ENCODE data around the gene KLRG1. TPM values are rescaled to one million over a fixed set of nuclear protein-coding genes. Genes with fewer than 3 reads are reported as not detected.

KLRG1 gene
- total and polyA plus RNA-seq, 3 donors from 2014 or later: 2.4 to 4.6 (median 3.5) TPM

GRCh38 chr12:8947737-8948136, 41.6 kb upstream of the KLRG1 start:
- intact Hi-C loops (cut with DNase I; ENCODE audit: low total_unique reads): no loop called here

GRCh38 chr12:8948701-8949341, 40.5 kb upstream of the KLRG1 start:
- Histone ChIP-seq H3K4me1 (no peaks in the 10 kb centered on the region), H3K27ac (peak overlapping the region; percentile 94 to 99), H3K27me3 (no peaks in the 10 kb centered on the region), H3K36me3 (ENCODE audit: low read depth, missing control alignments) (no peaks in the 10 kb centered on the region), H3K4me3 (peak overlapping the region; percentile 75 to 80), H3K9me3 (no peaks in the 10 kb centered on the region)
- WGBS, 2 donors: 0 to 1% methylated on average over 15 of the region's 15 CpGs
- DNase-seq: peak; percentile 40
- TF ChIP-seq CTCF (IDR thresholded peaks at IDR 0.05) (no peak), POLR2A (IDR thresholded peaks at IDR 0.05) (no peak)
- intact Hi-C loops (cut with DNase I; ENCODE audit: low total_unique reads): no loop called here

More at GRCh38 chr12:8947737-8948136, 41.6 kb upstream of the KLRG1 start:
- Histone ChIP-seq H3K4me3 (no peak overlapping the region), H3K4me1 (no peaks in the 10 kb centered on the region), H3K27ac (no peak overlapping the region), H3K9me3 (no peaks in the 10 kb centered on the region), H3K36me3 (ENCODE audit: low read depth, missing control alignments) (no peaks in the 10 kb centered on the region), H3K27me3 (no peaks in the 10 kb centered on the region)
- no peak for DNase-seq
- TF ChIP-seq POLR2A (IDR thresholded peaks at IDR 0.05) (no peak), CTCF (IDR thresholded peaks at IDR 0.05) (no peak)

- intact Hi-C loops (cut with DNase I; ENCODE audit: low total_unique reads): no loop called here
- 0% methylated on average over 46 to 65 of the region's 66 CpGs for WGBS, 2 donors
- TF ChIP-seq CTCF (IDR thresholded peaks at IDR 0.05) (peak in 2 of 3 experiments; percentile 34 to 65), POLR2A (IDR thresholded peaks at IDR 0.05) (peak; percentile 73)
Measured at GRCh38 chr12:8949342-8950220, 39.8 kb upstream of the KLRG1 start, which contains the start of gene M6PR. Gene M6PR (minus strand): TSS chr12:8949645. CDS start chr12:8946404, 3,241 bp downstream.

DNA sequence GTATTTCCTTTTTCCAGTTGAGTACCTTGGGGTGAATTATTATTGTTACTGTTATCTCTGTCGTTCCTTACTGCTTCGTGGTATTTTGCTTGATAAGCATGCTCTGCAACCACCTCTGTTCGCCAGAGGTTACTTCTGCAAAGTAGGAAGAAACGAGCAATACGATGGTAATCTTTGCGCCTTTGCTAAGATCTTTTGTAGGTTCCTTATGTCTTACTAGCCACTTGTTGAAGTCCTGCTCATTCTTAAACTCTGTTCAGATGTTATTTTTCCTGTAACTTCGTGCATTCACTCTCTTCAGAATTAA, 39.2 kb upstream of the KLRG1 start:
- intact Hi-C loops (cut with DNase I; ENCODE audit: low total_unique reads): no loop called here
- Histone ChIP-seq H3K9me3 (no peaks in the 10 kb centered on the region), H3K36me3 (ENCODE audit: low read depth, missing control alignments) (no peaks in the 10 kb centered on the region), H3K27me3 (no peaks in the 10 kb centered on the region), H3K4me3 (peak overlapping the region; percentile 75 to 80), H3K27ac (peak overlapping the region; percentile 94 to 99), H3K4me1 (no peaks in the 10 kb centered on the region)
- no peak for DNase-seq
- 0 to 2% methylated on average over 7 of the region's 7 CpGs for WGBS, 2 donors
- no peak for TF ChIP-seq POLR2A (IDR thresholded peaks at IDR 0.05)
- TF ChIP-seq CTCF (IDR thresholded peaks at IDR 0.05): no peak

More at GRCh38 chr12:8949342-8950220, 39.8 kb upstream of the KLRG1 start, which contains the start of gene M6PR:
- H3K36me3 ChIP-seq (ENCODE audit: low read depth, missing control alignments): no peaks in the 10 kb centered on the region
- H3K4me1 ChIP-seq: no peaks in the 10 kb centered on the region
- peak within 1 kb of the TSS; percentile 94 to 99 for H3K27ac ChIP-seq
- DNase-seq: peak; percentile 97
- H3K4me3 ChIP-seq: peak within 1 kb of the TSS; percentile 75 to 80
- no peaks in the 10 kb centered on the region for H3K9me3 ChIP-seq
- H3K27me3 ChIP-seq: no peaks in the 10 kb centered on the region

Measured in testis (tissue), 3 donors.